H1 (cell line): ENCODE measurements around the gene ZNF23.

Source experiments
- BACH1 ChIP-seq: IDR thresholded peaks from 2 replicates; pipeline ENCODE4 v1.6.1; 2012; ENCODE audit warnings: low read length, improper control_type of control experiment
- CBX8 ChIP-seq: fragments of 300-800, 300-1000 bp; sonication (generic); IDR thresholded peaks from 2 replicates; pipeline ENCODE4 v1.7.1; 2016; ENCODE audit warnings: low read depth, low read length, borderline replicate concordance
- CTCF ChIP-seq, 3 experiments: IDR thresholded peaks; 1 replicate in 2 of 3; 2 replicates in 1 of 3; pipeline versions ENCODE4 v1.5.1 to v1.6.1; 2011; ENCODE audit warnings: low read length in 3 of 3, mild to moderate bottlenecking in 3 of 3, inconsistent platforms in 2 of 3, low read depth in 1 of 3, moderate library complexity in 1 of 3; ENCODE audit not compliant: insufficient read depth in 1 of 3; ENCODE audit errors: control extremely low read depth in 1 of 3
- EP300 ChIP-seq, 2 experiments: IDR thresholded peaks; 1 replicate in 1 of 2; 2 replicates in 1 of 2; pipeline ENCODE4 v1.6.1; 2011 to 2012; ENCODE audit warnings: low read depth in 2 of 2, low read length in 2 of 2, mild to moderate bottlenecking in 2 of 2, borderline replicate concordance in 1 of 2, inconsistent platforms in 1 of 2, moderate library complexity in 1 of 2
- GTF2F1 ChIP-seq: IDR thresholded peaks from 2 replicates; pipeline ENCODE4 v1.6.1; 2012; ENCODE audit warnings: low read depth, low read length, improper control_type of control experiment, borderline replicate concordance
- POLR2A ChIP-seq, 2 experiments: IDR thresholded peaks; 1 replicate in 1 of 2; 2 replicates in 1 of 2; pipeline ENCODE4 v1.6.1; 2011; ENCODE audit warnings: low read depth in 2 of 2, low read length in 2 of 2, mild to moderate bottlenecking in 2 of 2; ENCODE audit errors: control extremely low read depth in 1 of 2
- RAD21 ChIP-seq, 2 experiments: IDR thresholded peaks in 1 of 2; conservative IDR thresholded peaks in 1 of 2; 2 replicates each; pipeline ENCODE4 v1.6.1; 2011; ENCODE audit warnings: low read depth in 2 of 2, low read length in 2 of 2, improper control_type of control experiment in 1 of 2, inconsistent platforms in 1 of 2, mild to moderate bottlenecking in 1 of 2, moderate library complexity in 1 of 2
- SIRT6 ChIP-seq: IDR thresholded peaks from one replicate; pipeline ENCODE4 v1.7.1; 2012; ENCODE audit warnings: low read length, inconsistent platforms
- SP1 ChIP-seq: IDR thresholded peaks from 2 replicates; pipeline ENCODE4 v1.6.1; 2011; ENCODE audit warnings: low read depth, low read length
- USF2 ChIP-seq: IDR thresholded peaks from 2 replicates; pipeline ENCODE4 v1.6.1; 2011; ENCODE audit warnings: low read length, improper control_type of control experiment

- TF ChIP-seq CTCF (IDR thresholded peaks at IDR 0.05; ENCODE audit: control extremely low read depth in 1 of 3, insufficient read depth in 1 of 3, low read depth in 1 of 3, low read length in 3 of 3) (no peak), SP1 (no peak), SIRT6 (no peak), CBX8 (no peak), POLR2A (IDR thresholded peaks at IDR 0.05; ENCODE audit: control extremely low read depth in 1 of 2, low read depth in 2 of 2, low read length in 2 of 2) (no peak), USF2 (no peak), EP300 (IDR thresholded peaks at IDR 0.05; ENCODE audit: borderline replicate concordance in 1 of 2, low read depth in 2 of 2, low read length in 2 of 2) (0 out of 3 replicates have a peak, but pooled peaks of 1 of the 2 experiments have one; percentile 14), BACH1 (no peak), RAD21 (IDR thresholded peaks at IDR 0.05 in 1 of 2, conservative IDR thresholded peaks at IDR 0.05 in 1 of 2; ENCODE audit: low read depth in 2 of 2, low read length in 2 of 2) (no peak), GTF2F1 (no peak)
Observed at GRCh38 chr16:71467810-71468209, 5.8 kb upstream of the ZNF23 start.
